ENCODE results near the gene TRMT112. TPM values are rescaled to one million over a fixed set of nuclear protein-coding genes. Genes with fewer than 3 reads are reported as not detected.
A peak's percentile ranks its signal among the peaks of the same experiment; 100 is the strongest.

The TRMT112 gene
- total RNA-seq, 2 donors from 2014 or later: 145 to 154 TPM

DNA sequence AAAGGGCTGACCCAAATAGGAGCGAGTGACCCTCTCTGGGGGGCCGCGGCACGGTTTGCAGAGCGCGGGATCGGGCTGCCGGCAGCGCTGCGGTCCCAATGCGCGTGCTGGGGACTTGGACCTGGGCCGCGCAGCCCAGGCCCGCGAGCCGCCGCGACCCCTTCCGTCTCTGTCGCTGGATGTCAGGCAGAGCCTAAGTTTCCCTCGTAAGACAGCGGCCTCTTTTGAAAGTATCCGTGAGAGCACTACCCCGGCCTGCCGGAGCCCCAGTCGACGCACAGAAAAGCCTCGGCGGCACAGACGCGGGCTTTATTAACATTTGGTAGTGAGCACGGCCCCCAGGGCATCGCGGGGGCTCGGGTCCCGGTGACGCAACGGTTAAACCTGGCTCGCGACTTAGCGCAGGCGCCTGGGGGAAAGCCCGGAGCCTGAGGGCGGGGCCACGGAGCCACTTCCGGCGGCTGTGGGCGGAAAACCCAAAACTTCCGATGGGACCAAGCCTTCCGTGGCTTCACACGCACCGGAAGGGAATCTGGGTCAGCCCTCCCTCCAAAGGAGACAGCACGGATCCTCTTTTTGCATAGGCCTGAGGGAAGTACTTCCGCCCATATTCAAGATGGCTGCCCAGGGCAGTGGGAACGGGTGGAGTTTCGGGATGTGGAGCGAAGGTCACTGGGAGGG lies 47.7 kb downstream of the TRMT112 start:
- no peaks in the 10 kb centered on the region for H3K27me3 Mint-ChIP-seq (ENCODE audit: low read depth)

GRCh38 chr11:64268893-64269539 lies 48.3 kb downstream of the TRMT112 start:
- H3K27me3 Mint-ChIP-seq (ENCODE audit: low read depth): no peaks in the 10 kb centered on the region
- ATAC-seq (replicated peaks in 1 of 2): peak; percentile 14 to 34

More for the DNA sequence above, 47.7 kb downstream of the TRMT112 start:
- peak; percentile 76 to 80 for ATAC-seq (replicated peaks in 1 of 2)
- H3K4me3 Mint-ChIP-seq: peak overlapping the region; percentile 90 to 100
- no peaks in the 10 kb centered on the region for H3K9me3 Mint-ChIP-seq
- peak; percentile 98 for DNase-seq
- H3K36me3 Mint-ChIP-seq (ENCODE audit: insufficient read depth in 2 of 2): peaks cover 0 to 7% of the 10 kb centered on the region in 2 donors
- peak overlapping the region; percentile 98 for H3K27ac Mint-ChIP-seq
- H3K4me1 Mint-ChIP-seq (ENCODE audit: low read depth): peaks cover 29% of the 10 kb centered on the region

DNA sequence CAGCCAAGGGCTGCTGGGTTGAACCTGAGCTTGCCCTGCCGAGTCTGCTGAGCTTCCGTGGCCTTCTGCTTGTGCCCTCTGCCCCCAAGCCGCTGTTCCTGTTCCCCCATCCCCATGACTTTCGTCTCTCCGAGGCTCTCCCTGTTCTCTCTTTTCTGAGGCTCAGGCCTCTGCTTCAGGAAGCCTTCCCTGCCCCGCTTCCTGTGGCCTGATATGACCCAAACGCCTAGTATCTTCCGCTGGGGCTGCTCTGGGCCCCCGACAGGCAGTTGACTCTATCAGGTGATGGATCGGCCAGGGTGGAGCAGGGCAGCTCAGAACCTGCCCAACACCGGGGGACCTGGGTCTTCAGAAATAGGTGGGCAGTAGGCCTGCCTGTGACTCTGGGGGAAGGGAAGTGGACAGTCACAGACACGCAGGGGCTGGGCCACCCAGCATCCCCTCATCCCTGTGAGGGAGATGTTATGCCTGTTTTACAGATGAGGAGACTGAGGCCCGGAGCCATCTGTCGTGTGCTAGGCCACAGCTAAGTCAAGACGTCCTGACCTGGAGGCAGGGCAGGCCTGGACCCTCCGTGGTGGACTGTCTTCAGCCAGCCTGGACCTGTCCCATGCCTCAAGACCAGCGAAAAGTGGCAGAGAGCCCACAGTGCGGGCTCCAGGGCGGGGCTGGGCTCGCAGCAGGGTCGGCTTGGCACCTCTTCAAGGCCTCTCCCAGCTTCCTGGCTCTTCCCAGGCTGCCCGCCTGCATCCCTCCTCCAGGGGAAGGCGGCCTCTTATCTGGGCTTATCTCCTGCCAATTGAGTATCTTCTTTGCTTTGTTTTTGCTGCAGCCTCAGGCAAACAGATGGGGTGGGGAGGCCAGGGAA lies 49.1 kb downstream of the TRMT112 start:
- peaks cover 29% of the 10 kb centered on the region for H3K4me1 Mint-ChIP-seq (ENCODE audit: low read depth)
- DNase-seq (no peak), ATAC-seq (replicated peaks in 1 of 2) (no peak)
- peak overlapping the region; percentile 90 to 100 for H3K4me3 Mint-ChIP-seq
- no peaks in the 10 kb centered on the region for H3K27me3 Mint-ChIP-seq (ENCODE audit: low read depth)
- H3K36me3 Mint-ChIP-seq (ENCODE audit: insufficient read depth in 2 of 2): peaks cover 0 to 7% of the 10 kb centered on the region in 2 donors
- H3K27ac Mint-ChIP-seq: peak overlapping the region; percentile 81
- H3K9me3 Mint-ChIP-seq: no peaks in the 10 kb centered on the region

More at GRCh38 chr11:64268893-64269539, 48.3 kb downstream of the TRMT112 start:
- Mint-ChIP-seq H3K4me3 (peak overlapping the region; percentile 90 to 100), H3K27ac (peak overlapping the region; percentile 81), H3K4me1 (ENCODE audit: low read depth) (peaks cover 29% of the 10 kb centered on the region), H3K9me3 (no peaks in the 10 kb centered on the region), H3K36me3 (ENCODE audit: insufficient read depth in 2 of 2) (peaks cover 0 to 7% of the 10 kb centered on the region in 2 donors)
- DNase-seq: peak; percentile 62 to 71

DNA sequence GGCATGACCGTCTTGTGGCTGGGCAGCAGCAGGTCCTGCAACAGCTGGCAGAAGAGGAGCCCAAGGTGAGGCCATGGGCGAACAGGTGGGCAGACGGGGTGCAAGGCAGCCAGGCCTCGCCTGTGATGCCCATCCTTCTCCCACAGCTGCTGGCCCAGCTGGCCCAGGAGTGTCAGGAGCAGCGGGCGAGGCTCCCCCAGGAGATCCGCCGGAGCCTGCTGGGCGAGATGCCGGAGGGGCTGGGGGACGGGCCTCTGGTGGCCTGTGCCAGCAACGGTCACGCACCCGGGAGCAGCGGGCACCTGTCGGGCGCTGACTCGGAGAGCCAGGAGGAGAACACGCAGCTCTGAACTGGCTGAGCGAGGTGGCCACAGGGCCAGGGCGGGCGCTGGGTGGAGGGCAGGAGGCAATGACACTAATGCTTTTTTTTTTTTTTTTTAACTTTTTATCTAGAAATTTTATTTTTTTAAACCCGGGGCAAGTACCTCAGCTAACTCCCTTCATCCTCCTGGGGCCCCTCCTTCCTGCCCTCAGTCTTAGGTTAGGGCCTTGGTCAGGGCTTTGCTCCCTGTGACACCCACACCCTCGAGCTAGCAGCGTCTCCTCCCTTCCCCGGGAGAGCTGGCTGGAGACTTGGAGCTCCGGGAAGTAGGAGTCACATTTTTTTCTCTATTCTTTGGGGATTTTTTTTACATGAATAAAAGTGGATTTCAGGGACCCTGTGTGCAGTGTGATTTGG lies 50.0 kb downstream of the TRMT112 start:
- Mint-ChIP-seq H3K4me3 (peak overlapping the region; percentile 42 to 90), H3K27ac (no peak overlapping the region)

More for the DNA sequence above, 50.0 kb downstream of the TRMT112 start:
- DNase-seq (no peak), ATAC-seq (replicated peaks in 1 of 2) (no peak)
- no peaks in the 10 kb centered on the region for H3K27me3 Mint-ChIP-seq (ENCODE audit: low read depth)
- H3K9me3 Mint-ChIP-seq: no peaks in the 10 kb centered on the region
- peaks cover 27% of the 10 kb centered on the region for H3K4me1 Mint-ChIP-seq (ENCODE audit: low read depth)
- peaks cover 0 to 7% of the 10 kb centered on the region in 2 donors for H3K36me3 Mint-ChIP-seq (ENCODE audit: insufficient read depth in 2 of 2)

Other genes starting within 250 kb of the TRMT112 start
- gene MACROD1, start 151.4 kb downstream of the TRMT112 start, total RNA-seq: 10 to 100 TPM; 17.4 to 18.4 TPM
- gene STIP1, start 131.4 kb downstream of the TRMT112 start, total RNA-seq: 100 to 1,000 TPM; 246 to 256 TPM
- gene FERMT3, start 110.8 kb downstream of the TRMT112 start, total RNA-seq: 100 to 1,000 TPM; 158 to 164 TPM
- gene TRPT1, start 91.4 kb downstream of the TRMT112 start, total RNA-seq: 10 to 100 TPM; 19.7 to 25.5 TPM
- 10 to 100 TPM; 78.6 to 92.9 TPM for gene NUDT22, start 91.3 kb downstream of the TRMT112 start, total RNA-seq
- gene DNAJC4, start 87.0 kb downstream of the TRMT112 start, total RNA-seq: 10 to 100 TPM; 42.2 to 54.1 TPM
- 10 to 100 TPM; 65.4 to 67.3 TPM for gene VEGFB, start 83.0 kb downstream of the TRMT112 start, total RNA-seq
- gene FKBP2, start 76.5 kb downstream of the TRMT112 start, total RNA-seq: 10 to 100 TPM; 34.2 to 41.5 TPM
- 100 to 1,000 TPM; 121 to 149 TPM for gene PPP1R14B, start 70.6 kb downstream of the TRMT112 start, total RNA-seq
- 10 to 100 TPM in 1 of 2 donors, 1 to 10 TPM in 1; 9.1 to 10.5 TPM for gene PLCB3, start 66.0 kb downstream of the TRMT112 start, total RNA-seq
- 10 to 100 TPM; 35.2 to 35.7 TPM for gene BAD, start 32.9 kb downstream of the TRMT112 start, total RNA-seq
- 10 to 100 TPM; 57.1 to 67.4 TPM for gene GPR137, start 31.7 kb downstream of the TRMT112 start, total RNA-seq
- gene KCNK4, start 26.3 kb downstream of the TRMT112 start, total RNA-seq: under 1 TPM in 1 of 2 donors, not detected in 1; 0.35 TPM
- gene CATSPERZ, start 17.2 kb downstream of the TRMT112 start, total RNA-seq: 1 to 10 TPM in 1 of 2 donors, under 1 TPM in 1; 0.53 to 1.1 TPM
- gene ESRRA, start 12.0 kb downstream of the TRMT112 start, total RNA-seq: 10 to 100 TPM; 40.5 to 42.4 TPM
- gene PRDX5, start 562 bp upstream of the TRMT112 start, total RNA-seq: 100 to 1,000 TPM; 134 to 138 TPM
- gene CCDC88B, start 22.6 kb upstream of the TRMT112 start, total RNA-seq: 100 to 1,000 TPM; 119 to 126 TPM
- 10 to 100 TPM; 16.6 to 18.4 TPM for gene RPS6KA4, start 41.6 kb upstream of the TRMT112 start, total RNA-seq
- not detected for gene SLC22A11, start 238.4 kb upstream of the TRMT112 start, total RNA-seq

Data from activated T-cell treated with anti-CD3 and anti-CD28 coated beads, Interleukin-2, amount 50 U/mL, for 72 hours (primary cell).